Mesendoderm (in vitro differentiated cells): Measurements from ENCODE around the gene RUNDC1.

ENCODE experiments used
- DNase-seq: peaks from one replicate; pipeline ENCODE4 v3.0.0; 2013
- H2AK5ac ChIP-seq: 2 replicates; pipeline ENCODE4 v1.6.1; 2013; ENCODE audit warnings: low read length, inconsistent platforms
- H2BK120ac ChIP-seq: 2 replicates; pipeline ENCODE4 v1.6.1; 2013; ENCODE audit warnings: low read depth, mild to moderate bottlenecking, low read length, moderate library complexity, mixed read lengths
- H2BK15ac ChIP-seq: replicated peaks from 2 replicates; pipeline ENCODE4 v1.6.1; 2013; ENCODE audit warnings: low read depth, mild to moderate bottlenecking, moderate library complexity
- H2BK5ac ChIP-seq: 2 replicates; pipeline ENCODE4 v1.6.1; 2013; ENCODE audit warnings: low read length, inconsistent platforms
- H3K18ac ChIP-seq: 2 replicates; pipeline ENCODE4 v1.6.1; 2013; ENCODE audit warnings: mild to moderate bottlenecking, low read length, mixed read lengths
- H3K23ac ChIP-seq: one replicate; pipeline ENCODE4 v1.6.1; 2013; ENCODE audit warnings: low read length
- H3K27ac ChIP-seq: 2 replicates; pipeline ENCODE4 v1.5.1; 2013; ENCODE audit warnings: low read depth, mild to moderate bottlenecking, inconsistent platforms, low read length, moderate library complexity
- H3K27me3 ChIP-seq: 2 replicates; pipeline ENCODE4 v1.6.1; 2013; ENCODE audit warnings: low read length, control low read depth, mild to moderate bottlenecking, inconsistent platforms; ENCODE audit not compliant: insufficient read depth, poor library complexity
- H3K36me3 ChIP-seq: 2 replicates; pipeline ENCODE4 v1.6.1; 2013; ENCODE audit warnings: low read length, inconsistent platforms; ENCODE audit not compliant: control insufficient read depth, insufficient read depth
- H3K4ac ChIP-seq: one replicate; pipeline ENCODE4 v1.6.1; 2013; ENCODE audit warnings: low read depth, mild to moderate bottlenecking, low read length, moderate library complexity
- H3K4me1 ChIP-seq: 2 replicates; pipeline ENCODE4 v1.6.1; 2013; ENCODE audit warnings: low read depth, low read length, inconsistent platforms; ENCODE audit not compliant: control insufficient read depth
- H3K4me2 ChIP-seq: 2 replicates; pipeline ENCODE4 v1.6.1; 2013; ENCODE audit warnings: low read length
- H3K4me3 ChIP-seq: 2 replicates; pipeline ENCODE4 v1.5.1; 2013; ENCODE audit warnings: mild to moderate bottlenecking, low read length
- H3K56ac ChIP-seq: one replicate; pipeline ENCODE4 v1.6.1; 2013; ENCODE audit warnings: low read length
- H3K79me1 ChIP-seq: 2 replicates; pipeline ENCODE4 v1.6.1; 2013; ENCODE audit warnings: low read length, inconsistent platforms
- H3K79me2 ChIP-seq: 2 replicates; pipeline ENCODE4 v1.6.1; 2013; ENCODE audit warnings: mild to moderate bottlenecking, low read length; ENCODE audit not compliant: control insufficient read depth, insufficient read depth
- H3K9ac ChIP-seq: 2 replicates; pipeline ENCODE4 v1.6.1; 2013; ENCODE audit warnings: low read length, inconsistent platforms
- H4K5ac ChIP-seq: one replicate; pipeline ENCODE4 v1.6.1; 2013; ENCODE audit warnings: low read length
- H4K8ac ChIP-seq: one replicate; pipeline ENCODE4 v1.6.1; 2013; ENCODE audit warnings: low read depth, mild to moderate bottlenecking, control low read depth, low read length, moderate library complexity
- WGBS: extraction: QIAGEN DNeasy Blood & Tissue Kit; methylation state at CpG from one replicate; pipeline ENCODE4 v1.1.7; 2013; ENCODE audit warnings: low lambda C conversion rate, missing lambda C conversion rate; ENCODE audit not compliant: insufficient coverage; ENCODE audit errors: extremely low coverage; 5-methylcytosine and 5-hydroxymethylcytosine counted together

Gene RUNDC1

DNA sequence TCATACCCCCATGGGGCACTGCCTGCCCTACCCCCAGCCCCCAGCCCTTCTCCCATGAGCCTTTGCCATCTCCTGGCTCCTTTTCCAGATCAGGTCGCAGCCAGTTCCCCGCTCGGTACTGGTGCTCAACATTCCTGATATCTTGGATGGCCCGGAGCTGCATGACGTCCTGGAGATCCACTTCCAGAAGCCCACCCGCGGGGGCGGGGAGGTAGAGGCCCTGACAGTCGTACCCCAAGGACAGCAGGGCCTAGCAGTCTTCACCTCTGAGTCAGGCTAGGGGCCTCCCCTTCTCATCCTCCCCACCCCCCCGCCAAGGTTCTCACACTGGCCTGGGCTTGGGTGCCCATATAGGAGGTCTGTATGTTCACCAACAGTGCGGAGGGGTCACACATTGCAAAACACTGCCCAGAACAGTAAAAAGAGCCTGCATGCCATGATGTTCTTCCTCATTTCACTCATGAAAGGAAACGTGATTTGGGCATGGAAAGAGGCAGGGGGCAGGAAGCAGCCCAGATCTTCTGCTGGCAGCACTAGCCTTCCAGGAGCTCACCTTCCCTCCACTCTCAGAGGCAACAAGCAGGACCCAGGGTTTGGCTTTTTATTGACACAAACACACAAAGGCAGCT lies 33.8 kb downstream of the RUNDC1 start:
- Histone ChIP-seq H3K4me3 (no peak overlapping the region), H3K4me2 (no peak overlapping the region), H3K36me3 (peaks cover 3% of the 10 kb centered on the region), H2BK15ac (no peak overlapping the region), H4K8ac (no peak overlapping the region), H3K4ac (no peak overlapping the region), H4K5ac (no peak overlapping the region), H3K9ac (no peak overlapping the region), H2BK120ac (no peak overlapping the region), H3K27me3 (no peaks in the 10 kb centered on the region), H2AK5ac (no peak overlapping the region), H3K56ac (no peak overlapping the region), H3K4me1 (no peaks in the 10 kb centered on the region), H3K18ac (no peak overlapping the region), H3K79me2 (peaks cover 6% of the 10 kb centered on the region), H3K23ac (no peak overlapping the region), H3K27ac (no peak overlapping the region), H2BK5ac (no peak overlapping the region), H3K79me1 (peaks cover 7% of the 10 kb centered on the region)
- WGBS, result no CpG with 5 or more reads among the region's 12 CpGs
- no peak for DNase-seq

DNA sequence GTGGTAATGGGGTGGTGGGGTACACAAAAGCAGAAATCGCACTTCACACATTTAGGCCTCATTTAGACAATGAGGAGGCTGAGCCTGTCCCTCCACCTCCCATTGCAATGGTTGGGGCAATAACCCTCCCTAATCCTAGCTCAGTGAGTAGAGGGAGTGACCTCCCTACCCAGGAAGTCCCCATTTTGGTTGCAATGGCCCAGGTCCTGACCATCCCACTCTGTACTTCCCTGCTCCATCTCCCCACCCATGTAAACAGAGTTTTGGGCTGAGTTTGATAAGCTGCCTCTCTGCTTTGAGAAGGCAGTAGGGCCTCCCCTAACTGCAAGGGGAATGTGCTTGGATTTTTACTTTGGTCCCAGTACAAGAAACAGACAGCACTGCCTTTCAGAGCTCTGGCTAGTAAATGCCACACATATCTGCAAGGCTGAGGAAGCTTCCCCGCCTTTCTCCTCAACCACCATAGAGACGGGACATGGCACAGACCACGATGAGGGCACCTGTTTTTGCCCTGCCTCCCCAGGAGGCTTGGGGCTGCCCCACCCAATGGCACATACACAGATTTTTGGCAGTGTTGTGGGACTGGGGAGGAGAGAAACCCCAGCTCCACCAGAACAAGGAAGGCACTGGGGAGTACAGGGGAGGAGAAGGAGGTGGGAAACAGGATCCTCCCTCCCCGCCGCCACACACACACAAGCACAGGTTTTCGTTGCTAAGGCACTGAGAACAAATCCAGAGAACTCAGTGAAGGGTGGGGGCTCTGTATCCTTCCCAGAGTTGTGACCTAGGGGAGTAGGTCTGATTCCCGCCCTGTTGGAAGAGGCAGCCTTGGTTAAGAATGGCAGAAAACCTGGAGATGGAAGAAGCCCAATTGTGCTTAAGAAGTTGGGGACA lies 34.5 kb downstream of the RUNDC1 start:
- DNase-seq, result no peak
- Histone ChIP-seq H3K4me2 (no peak overlapping the region), H2AK5ac (no peak overlapping the region), H3K27me3 (no peaks in the 10 kb centered on the region), H3K36me3 (peaks cover 5% of the 10 kb centered on the region), H4K8ac (no peak overlapping the region), H3K18ac (no peak overlapping the region), H3K4me3 (no peak overlapping the region), H2BK120ac (no peak overlapping the region), H3K79me2 (peaks cover 12% of the 10 kb centered on the region), H3K27ac (no peak overlapping the region), H3K4ac (no peak overlapping the region), H3K56ac (no peak overlapping the region), H2BK15ac (no peak overlapping the region), H3K9ac (no peak overlapping the region), H4K5ac (no peak overlapping the region), H3K79me1 (peaks cover 13% of the 10 kb centered on the region), H3K23ac (peak overlapping the region; percentile 60), H2BK5ac (no peak overlapping the region), H3K4me1 (peaks cover 4% of the 10 kb centered on the region)
- WGBS, result no CpG with 5 or more reads among the region's 8 CpGs

DNA sequence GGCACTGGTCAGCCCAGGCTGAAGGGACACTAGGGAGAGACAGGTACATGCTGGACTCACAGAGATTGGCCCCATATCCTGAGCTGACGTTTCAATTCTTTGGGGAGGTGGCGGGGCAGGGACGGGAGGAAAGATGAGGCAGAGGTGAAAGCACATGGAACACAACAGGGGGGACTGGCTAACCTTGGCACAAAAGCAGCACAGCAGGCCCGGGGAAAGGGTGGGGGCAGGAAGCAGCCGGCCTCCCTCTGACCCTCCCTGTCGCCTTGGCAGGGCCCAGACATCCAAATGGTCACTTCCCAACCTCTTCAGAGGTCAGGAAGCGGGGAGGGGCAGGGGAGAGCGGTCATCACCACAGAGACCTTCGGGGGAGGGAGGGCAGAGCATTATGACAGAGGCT lies 35.2 kb downstream of the RUNDC1 start:
- Histone ChIP-seq H3K9ac (no peak overlapping the region), H3K36me3 (peaks cover 5% of the 10 kb centered on the region), H3K23ac (no peak overlapping the region), H3K27ac (no peak overlapping the region), H2BK15ac (no peak overlapping the region), H3K4me3 (no peak overlapping the region), H4K5ac (no peak overlapping the region), H3K18ac (no peak overlapping the region), H2AK5ac (no peak overlapping the region), H3K4me1 (peaks cover 9% of the 10 kb centered on the region), H4K8ac (no peak overlapping the region), H3K27me3 (no peaks in the 10 kb centered on the region), H3K4me2 (no peak overlapping the region), H3K56ac (peak overlapping the region; percentile 1), H2BK5ac (no peak overlapping the region), H3K79me2 (peaks cover 18% of the 10 kb centered on the region), H3K79me1 (peaks cover 15% of the 10 kb centered on the region), H3K4ac (no peak overlapping the region), H2BK120ac (no peak overlapping the region)
- DNase-seq, result no peak
- no CpG with 5 or more reads among the region's 9 CpGs for WGBS

DNA sequence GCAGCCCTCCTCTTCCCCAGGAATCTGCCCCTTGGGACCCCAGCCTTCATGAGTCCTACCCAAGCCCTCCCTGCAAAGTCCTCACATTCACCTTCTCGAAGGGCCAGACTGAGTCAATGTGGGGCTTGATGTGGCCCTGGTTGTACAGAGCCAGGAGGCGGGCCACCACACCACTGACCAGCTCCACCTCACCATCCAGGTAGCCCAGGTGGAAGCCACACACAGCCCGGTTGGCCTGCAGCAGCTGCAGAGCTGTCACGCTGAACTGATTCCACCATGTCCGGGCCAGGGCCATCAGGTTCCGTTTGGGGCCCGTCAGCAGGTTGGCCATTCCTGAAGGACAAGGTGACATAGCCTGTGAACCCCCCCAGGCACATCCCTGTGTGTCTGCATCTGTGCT lies 35.9 kb downstream of the RUNDC1 start:
- Histone ChIP-seq H3K4me2 (no peak overlapping the region), H4K5ac (no peak overlapping the region), H2AK5ac (no peak overlapping the region), H3K18ac (no peak overlapping the region), H3K4me3 (no peak overlapping the region), H3K36me3 (peaks cover 5% of the 10 kb centered on the region), H3K56ac (no peak overlapping the region), H3K9ac (no peak overlapping the region), H2BK15ac (no peak overlapping the region), H2BK120ac (no peak overlapping the region), H3K27me3 (no peaks in the 10 kb centered on the region), H3K79me1 (peaks cover 15% of the 10 kb centered on the region), H3K4me1 (peaks cover 9% of the 10 kb centered on the region), H3K23ac (no peak overlapping the region), H4K8ac (no peak overlapping the region), H2BK5ac (no peak overlapping the region), H3K27ac (no peak overlapping the region), H3K79me2 (peaks cover 21% of the 10 kb centered on the region), H3K4ac (no peak overlapping the region)
- no peak for DNase-seq
- WGBS, result no CpG with 5 or more reads among the region's 7 CpGs

DNA sequence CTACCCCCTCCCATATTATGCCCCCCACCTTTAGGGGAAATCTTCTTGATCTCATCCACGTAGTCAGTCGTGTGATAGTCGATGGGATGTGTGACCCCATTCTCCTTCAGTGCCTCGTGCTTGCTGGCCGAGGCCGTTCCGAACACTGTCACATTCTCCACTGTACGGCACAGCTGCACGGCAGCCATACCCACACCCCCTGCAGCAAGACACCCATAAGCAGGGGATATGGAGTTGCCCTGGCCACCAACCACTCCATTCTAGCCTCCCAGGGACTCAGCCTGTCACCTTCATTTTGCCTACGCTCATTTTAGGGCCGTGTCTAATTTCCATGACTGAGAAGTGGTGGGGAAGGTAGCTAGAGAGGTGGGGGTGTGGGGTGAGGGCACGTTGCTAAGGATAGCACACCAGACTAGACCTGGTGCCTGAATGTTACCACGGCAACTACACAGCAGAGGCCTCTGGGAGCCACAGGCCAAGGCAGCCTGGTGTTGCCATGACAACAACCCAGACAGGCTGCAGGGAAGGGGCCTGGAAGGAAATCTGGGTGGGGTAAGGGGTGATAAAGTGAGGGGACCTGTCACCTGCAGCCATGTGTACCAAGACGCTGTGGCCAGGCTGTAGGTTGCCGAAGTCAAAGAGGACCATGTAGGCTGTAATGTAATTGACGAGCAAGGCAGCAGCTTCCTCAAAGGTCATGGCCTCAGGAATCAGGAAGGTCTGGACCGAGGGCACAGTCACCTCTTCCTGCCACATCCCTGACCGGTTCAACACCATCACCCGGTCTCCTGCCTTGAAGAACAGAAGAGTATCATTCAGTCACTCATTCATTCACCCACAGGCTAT lies 37.9 kb downstream of the RUNDC1 start:
- H2BK15ac ChIP-seq, result no peak overlapping the region
- no peak overlapping the region for H3K4me2 ChIP-seq
- no peaks in the 10 kb centered on the region for H3K27me3 ChIP-seq
- peaks cover 24% of the 10 kb centered on the region for H3K79me2 ChIP-seq
- H4K8ac ChIP-seq, result no peak overlapping the region
- peak; percentile 93 for DNase-seq
- peaks cover 5% of the 10 kb centered on the region for H3K36me3 ChIP-seq
- H2AK5ac ChIP-seq, result no peak overlapping the region
- WGBS, result no CpG with 5 or more reads among the region's 19 CpGs
- no peak overlapping the region for H3K27ac ChIP-seq
- H2BK5ac ChIP-seq, result no peak overlapping the region
- no peak overlapping the region for H3K18ac ChIP-seq
- H3K4me3 ChIP-seq, result no peak overlapping the region
- no peak overlapping the region for H3K4ac ChIP-seq
- H2BK120ac ChIP-seq, result no peak overlapping the region
- H3K9ac ChIP-seq, result no peak overlapping the region
- H3K56ac ChIP-seq, result no peak overlapping the region
- peaks cover 15% of the 10 kb centered on the region for H3K79me1 ChIP-seq
- no peak overlapping the region for H3K23ac ChIP-seq
- no peak overlapping the region for H4K5ac ChIP-seq
- peaks cover 9% of the 10 kb centered on the region for H3K4me1 ChIP-seq
